PC-3 (cell line): ENCODE results near the gene CCR7. TPM values are rescaled to one million over a fixed set of nuclear protein-coding genes. Genes with fewer than 3 reads are reported as not detected.

Source experiments
- ATAC-seq: fragments of 200-7000 bp; cut with Tn5 transposase; 2 replicates; pipeline ENCODE4 v1.9.1; 2020; ENCODE audit warnings: mild to moderate bottlenecking, moderate library complexity
- BruUV-seq: library from RNA; stranded (reverse); fragments of 400-500 nt; replicated peaks from 2 replicates; lab custom pipeline; 2021; lab: Mats Ljungman, UMichigan
- CTCF ChIA-PET: fragments of 300-600 bp; sonication (Branson Sonifier 250); formaldehyde crosslinking; loops from one replicate; lab custom pipeline; 2022; ENCODE audit warnings: antibody characterized with exemption; lab: Charles Lee
- POLR2A ChIA-PET: fragments of 300-600 bp; sonication (Branson Sonifier 250); formaldehyde crosslinking; loops from one replicate; lab custom pipeline; 2022; ENCODE audit warnings: antibody characterized with exemption; ENCODE audit not compliant: unreplicated experiment; lab: Charles Lee
- DNase-seq: peaks from one replicate; pipeline ENCODE4 v3.0.0-alpha.2; 2015
- H2AFZ ChIP-seq: fragments of 300-600 bp; sonication (generic); 2 replicates; pipeline ENCODE4 v1.6.0; 2016; ENCODE audit warnings: antibody characterized with exemption, low read length
- H3F3A ChIP-seq: fragments of 300-600 bp; sonication (generic); one replicate; pipeline ENCODE4 v1.6.0; 2017; ENCODE audit warnings: antibody characterized with exemption, low read length, control low read depth, mild to moderate bottlenecking; ENCODE audit not compliant: unreplicated experiment
- H3K27ac ChIP-seq: fragments of 300-600 bp; sonication (generic); 2 replicates; pipeline ENCODE4 v1.5.1; 2016; ENCODE audit warnings: mild to moderate bottlenecking, low read length
- H3K27me3 ChIP-seq: fragments of 300-600 bp; sonication (generic); 2 replicates; pipeline ENCODE4 v1.6.1; 2016; ENCODE audit warnings: low read length, mixed read lengths
- H3K36me3 ChIP-seq: fragments of 300-600 bp; sonication (generic); 2 replicates; pipeline ENCODE4 v1.6.1; 2016; ENCODE audit warnings: low read depth, mixed run types, low read length, mixed read lengths
- H3K4me1 ChIP-seq: fragments of 300-600 bp; sonication (generic); 2 replicates; pipeline ENCODE4 v1.5.1; 2016; ENCODE audit warnings: low read length; ENCODE audit not compliant: insufficient read depth
- H3K4me2 ChIP-seq: fragments of 300-600 bp; sonication (generic); 2 replicates; pipeline ENCODE4 v1.6.0; 2016; ENCODE audit warnings: low read length
- H3K4me3 ChIP-seq: fragments of 300-600 bp; sonication (generic); 2 replicates; pipeline ENCODE4 v1.5.1; 2016; ENCODE audit warnings: mild to moderate bottlenecking, low read length, mixed read lengths
- H3K79me2 ChIP-seq: fragments of 300-600 bp; sonication (generic); 2 replicates; pipeline ENCODE4 v1.6.1; 2017; ENCODE audit warnings: low read length, mixed read lengths
- H3K9ac ChIP-seq: fragments of 300-600 bp; sonication (generic); 2 replicates; pipeline ENCODE4 v1.6.0; 2016; ENCODE audit warnings: mild to moderate bottlenecking, low read length
- H3K9me2 ChIP-seq: fragments of 300-600 bp; sonication (generic); replicated peaks from 2 replicates; pipeline ENCODE4 v1.6.1; 2016; ENCODE audit warnings: mixed run types, low read length, mixed read lengths
- H3K9me3 ChIP-seq: fragments of 300-600 bp; sonication (generic); 2 replicates; pipeline ENCODE4 v1.6.1; 2016; ENCODE audit warnings: low read length, mixed read lengths
- H4K20me1 ChIP-seq: fragments of 300-600 bp; sonication (generic); 2 replicates; pipeline ENCODE4 v1.6.1; 2016; ENCODE audit warnings: low read length, mixed read lengths
- EZH2 ChIP-seq: fragments of 300-600 bp; sonication (generic); IDR thresholded peaks from one replicate; pipeline ENCODE4 v1.6.1; 2017; ENCODE audit warnings: antibody characterized with exemption, mild to moderate bottlenecking, low read length; ENCODE audit not compliant: unreplicated experiment
- EZH2phosphoT487 ChIP-seq: fragments of 300-600 bp; sonication (generic); IDR thresholded peaks from 2 replicates; pipeline ENCODE4 v1.6.1; 2018; ENCODE audit warnings: mild to moderate bottlenecking, antibody characterized with exemption, low read length, borderline replicate concordance
- intact Hi-C: fragments of 100-400 bp; cut with micrococcal nuclease; formaldehyde crosslinking; loops from 2 replicates; pipeline ENCODE4 v1.9.0; 2023
- total RNA-seq: library from RNA; depleted of rRNA; stranded (reverse); fragments of >200 nt; gene quantifications from 2 replicates; pipeline ENCODE4 v1.2.3, GENCODE V29; 2014
- TF ChIP-seq, protein P1 (sequence below): fragments of 300-600 bp; sonication (generic); conservative IDR thresholded peaks from 2 replicates; pipeline ENCODE4 v1.5.1; 2017; ENCODE audit warnings: antibody characterized with exemption, low read depth, mild to moderate bottlenecking, low read length

CCR7 gene
- total RNA-seq, 1 experiment from 2014 or later, result not detected

DNA sequence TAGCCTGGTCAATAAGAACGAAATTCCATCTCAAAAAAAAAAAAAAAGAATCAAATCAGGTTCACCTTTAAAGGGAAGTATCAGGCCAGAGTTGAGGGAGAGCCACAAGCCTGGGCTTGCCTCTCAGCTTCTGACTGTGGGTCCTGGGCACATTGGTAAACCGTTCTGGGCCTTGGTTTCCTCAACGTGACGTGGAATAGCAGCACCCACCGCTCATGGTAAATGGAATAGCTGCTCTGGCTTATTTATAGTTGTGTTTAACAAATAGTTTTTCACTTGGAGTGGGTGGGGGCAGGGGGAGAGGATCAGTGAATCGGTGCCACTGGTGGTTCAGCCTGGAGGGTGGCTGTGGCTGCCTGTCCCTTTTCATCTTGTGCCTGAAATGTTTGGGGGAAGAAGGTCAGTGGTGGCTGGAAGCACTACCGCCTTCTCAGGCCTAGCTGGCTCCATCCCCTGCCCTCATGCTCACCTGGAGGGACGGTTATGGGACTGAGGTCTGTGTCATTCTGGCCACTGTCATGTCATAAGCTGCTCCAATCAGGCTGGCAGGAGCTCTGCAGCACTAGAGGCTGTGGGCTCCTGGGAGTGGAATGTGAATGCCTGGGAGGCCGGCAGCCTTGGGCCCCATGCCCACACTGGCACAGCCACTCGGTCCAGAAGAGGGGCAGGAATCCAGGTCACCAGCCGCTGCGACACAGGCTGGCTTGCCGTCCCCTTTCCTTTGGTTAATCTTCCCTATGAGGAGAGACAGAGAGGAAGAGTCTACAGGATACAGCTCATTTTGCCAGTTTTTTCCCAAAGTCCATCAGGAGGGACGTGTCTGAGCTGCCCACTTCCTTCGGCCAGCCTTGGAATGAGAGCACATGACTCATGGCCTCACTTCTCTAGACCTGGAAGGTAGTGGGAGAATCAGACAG, 27.0 kb downstream of the CCR7 start:
- ChIA-PET CTCF (interaction anchor here (0.7 kb wide), 1 partner anchor 696 kb away, joined by 9 read pairs; no protein-coding TSS in a partner anchor), POLR2A (no interaction called here)
- no peaks in the 10 kb centered on the region for H3K9me2 ChIP-seq
- no peak for DNase-seq
- BruUV-seq, result no TSS peak
- ATAC-seq, result no peak
- H3F3A ChIP-seq, result no peaks in the 10 kb centered on the region
- intact Hi-C loops, result no loop called here
- no peaks in the 10 kb centered on the region for H3K9me3 ChIP-seq
- H3K9ac ChIP-seq, result no peak overlapping the region
- no peak overlapping the region for H3K4me2 ChIP-seq
- H2AFZ ChIP-seq, result no peak overlapping the region
- 0 out of 2 replicates have a peak, but pooled peaks cover 5% of the 10 kb centered on the region for H3K4me1 ChIP-seq
- H3K27ac ChIP-seq, result no peak overlapping the region
- H3K79me2 ChIP-seq, result no peaks in the 10 kb centered on the region
- TF ChIP-seq EZH2phosphoT487, result no peak
- TF ChIP-seq, protein P1, sequence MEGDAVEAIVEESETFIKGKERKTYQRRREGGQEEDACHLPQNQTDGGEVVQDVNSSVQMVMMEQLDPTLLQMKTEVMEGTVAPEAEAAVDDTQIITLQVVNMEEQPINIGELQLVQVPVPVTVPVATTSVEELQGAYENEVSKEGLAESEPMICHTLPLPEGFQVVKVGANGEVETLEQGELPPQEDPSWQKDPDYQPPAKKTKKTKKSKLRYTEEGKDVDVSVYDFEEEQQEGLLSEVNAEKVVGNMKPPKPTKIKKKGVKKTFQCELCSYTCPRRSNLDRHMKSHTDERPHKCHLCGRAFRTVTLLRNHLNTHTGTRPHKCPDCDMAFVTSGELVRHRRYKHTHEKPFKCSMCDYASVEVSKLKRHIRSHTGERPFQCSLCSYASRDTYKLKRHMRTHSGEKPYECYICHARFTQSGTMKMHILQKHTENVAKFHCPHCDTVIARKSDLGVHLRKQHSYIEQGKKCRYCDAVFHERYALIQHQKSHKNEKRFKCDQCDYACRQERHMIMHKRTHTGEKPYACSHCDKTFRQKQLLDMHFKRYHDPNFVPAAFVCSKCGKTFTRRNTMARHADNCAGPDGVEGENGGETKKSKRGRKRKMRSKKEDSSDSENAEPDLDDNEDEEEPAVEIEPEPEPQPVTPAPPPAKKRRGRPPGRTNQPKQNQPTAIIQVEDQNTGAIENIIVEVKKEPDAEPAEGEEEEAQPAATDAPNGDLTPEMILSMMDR, result no peak
- no peaks in the 10 kb centered on the region for H3K27me3 ChIP-seq
- H3K36me3 ChIP-seq, result no peaks in the 10 kb centered on the region
- no peaks in the 10 kb centered on the region for H4K20me1 ChIP-seq
- H3K4me3 ChIP-seq, result no peak overlapping the region

DNA sequence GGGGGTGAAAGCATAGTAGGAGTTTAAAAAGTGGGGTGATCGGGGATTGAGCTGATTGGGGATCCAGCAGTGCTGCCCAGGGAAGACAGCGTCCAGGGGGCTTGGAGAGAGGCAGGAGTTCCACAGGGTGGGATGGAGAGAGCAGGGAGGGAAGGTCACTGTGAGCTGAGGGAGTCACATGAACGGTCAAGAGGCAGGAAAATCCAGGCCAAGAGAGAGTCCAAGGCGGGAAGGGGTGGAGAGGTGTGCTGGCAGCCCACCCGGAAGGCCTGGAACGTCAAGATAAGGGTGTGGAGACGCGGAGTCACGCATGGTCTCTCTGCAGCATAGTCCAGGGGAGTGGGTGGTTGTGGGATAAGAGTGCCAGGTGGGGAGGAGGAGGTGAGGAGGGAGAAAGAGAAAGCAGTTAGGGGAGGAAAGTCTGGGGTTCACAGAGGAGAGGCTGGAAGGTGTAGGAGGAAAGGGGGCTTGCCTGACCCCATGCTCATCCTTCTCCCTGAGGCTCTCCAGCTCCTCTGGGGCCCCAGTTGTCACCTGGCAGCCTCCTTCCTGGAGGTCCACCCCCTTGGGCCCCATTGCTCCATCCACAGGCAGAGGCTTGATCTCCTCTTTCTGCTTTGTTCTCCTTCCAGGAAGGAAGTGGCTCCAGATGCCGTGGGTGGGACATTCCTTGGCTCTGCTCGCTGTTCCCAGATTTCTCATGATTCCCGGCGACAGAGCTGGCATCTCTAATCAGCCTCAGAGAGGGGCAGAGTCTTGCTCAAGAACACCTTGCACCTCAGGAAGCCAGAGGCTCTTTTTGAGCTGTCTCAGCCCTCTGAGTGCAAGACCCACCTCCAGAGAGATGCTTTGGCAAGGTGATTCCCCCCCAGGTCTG, 28.7 kb downstream of the CCR7 start:
- H3K4me1 ChIP-seq, result peaks cover 20% of the 10 kb centered on the region
- no peak overlapping the region for H3K27ac ChIP-seq

More for the DNA sequence above, 28.7 kb downstream of the CCR7 start:
- H3K4me3 ChIP-seq, result no peak overlapping the region
- H4K20me1 ChIP-seq, result no peaks in the 10 kb centered on the region
- no peaks in the 10 kb centered on the region for H3K9me2 ChIP-seq
- BruUV-seq, result no TSS peak
- H3K9me3 ChIP-seq, result no peaks in the 10 kb centered on the region
- CTCF ChIA-PET, result no interaction called here
- no peaks in the 10 kb centered on the region for H3K36me3 ChIP-seq
- H3K79me2 ChIP-seq, result no peaks in the 10 kb centered on the region
- TF ChIP-seq EZH2phosphoT487 (no peak), EZH2 (no peak)
- TF ChIP-seq, protein P1, result no peak
- no peak for ATAC-seq
- POLR2A ChIA-PET, result no interaction called here
- no peak for DNase-seq
- H3K27me3 ChIP-seq, result no peaks in the 10 kb centered on the region
- H3K4me2 ChIP-seq, result no peak overlapping the region
- H2AFZ ChIP-seq, result no peak overlapping the region
- no peak overlapping the region for H3K9ac ChIP-seq
- intact Hi-C loops, result no loop called here
- no peaks in the 10 kb centered on the region for H3F3A ChIP-seq
